HepG2 (cell line): ENCODE data around the gene RPS25.

Experiments used
- SP2 ChIP-seq: sonication (generic); formaldehyde crosslinking; IDR thresholded peaks from 2 replicates; pipeline ENCODE4 v1.5.1; 2020; ENCODE audit warnings: mild to moderate bottlenecking, missing genetic modification reagents
- ZNF143 ChIP-seq: sonication (generic); formaldehyde crosslinking; IDR thresholded peaks from 2 replicates; pipeline ENCODE4 v1.4.0; 2020; ENCODE audit warnings: missing genetic modification reagents
- ZNF235 ChIP-seq: sonication (generic); formaldehyde crosslinking; IDR thresholded peaks from 2 replicates; pipeline ENCODE4 v1.8.1; 2023; ENCODE audit warnings: mild to moderate bottlenecking, missing genetic modification reagents, borderline replicate concordance
- ZNF263 ChIP-seq: sonication (generic); formaldehyde crosslinking; IDR thresholded peaks from 2 replicates; pipeline ENCODE4 v1.4.0; 2020; ENCODE audit warnings: missing genetic modification reagents
- TF ChIP-seq, protein P1 (sequence below): sonication (generic); formaldehyde crosslinking; IDR thresholded peaks from 2 replicates; pipeline ENCODE4 v1.4.0; 2020; ENCODE audit warnings: low read depth, mild to moderate bottlenecking, missing genetic modification reagents
- TF ChIP-seq, protein P2 (sequence below): sonication (generic); formaldehyde crosslinking; IDR thresholded peaks from 2 replicates; pipeline ENCODE4 v1.4.0; 2020; ENCODE audit warnings: missing genetic modification reagents
- TF ChIP-seq, protein P3 (sequence below): sonication (generic); formaldehyde crosslinking; IDR thresholded peaks from 2 replicates; pipeline ENCODE4 v1.5.0; 2020; ENCODE audit warnings: mild to moderate bottlenecking, missing genetic modification reagents, moderate library complexity

DNA sequence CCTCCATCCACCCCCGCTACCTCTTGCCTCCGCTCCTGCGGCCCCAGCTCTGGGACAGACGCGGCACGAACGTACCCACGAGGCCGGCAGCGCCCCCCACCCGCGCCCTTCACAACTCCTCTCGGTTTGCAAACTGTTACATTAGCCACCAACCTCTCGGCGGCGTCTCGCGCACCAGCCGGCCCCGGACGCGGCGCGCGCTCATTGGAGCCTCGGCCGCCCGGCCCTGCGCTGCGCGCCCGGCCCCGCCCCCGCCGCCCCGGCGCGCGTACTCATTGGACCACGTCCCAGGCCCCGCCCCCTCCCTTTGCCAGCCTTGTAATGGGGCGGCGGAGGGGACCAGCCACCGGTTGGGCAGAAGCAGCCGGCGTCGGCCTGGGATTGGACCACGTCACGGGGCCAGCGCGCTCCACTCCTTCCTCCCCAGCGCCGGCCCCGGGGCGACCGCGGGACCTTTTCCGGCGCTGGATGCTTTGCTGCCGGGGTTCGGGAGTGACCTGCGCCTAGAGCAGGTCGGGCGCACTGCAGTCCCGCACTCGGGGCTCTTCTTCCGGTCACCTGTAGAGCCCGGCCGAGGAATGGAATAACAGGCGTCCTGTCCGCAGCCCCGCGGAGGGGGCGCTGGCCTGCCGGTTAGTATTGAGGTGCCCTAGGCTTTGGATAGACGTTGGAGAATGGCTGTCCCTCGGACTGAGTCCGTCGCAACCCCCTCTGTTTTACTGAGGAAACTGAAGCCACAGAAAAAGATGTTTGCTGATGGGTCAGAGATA is 39.0 kb upstream of the RPS25 start, which contains the start of gene HYOU1:
- TF ChIP-seq SP2 (CRISPR knock-in tag): peak; percentile 74
- TF ChIP-seq, protein P1, sequence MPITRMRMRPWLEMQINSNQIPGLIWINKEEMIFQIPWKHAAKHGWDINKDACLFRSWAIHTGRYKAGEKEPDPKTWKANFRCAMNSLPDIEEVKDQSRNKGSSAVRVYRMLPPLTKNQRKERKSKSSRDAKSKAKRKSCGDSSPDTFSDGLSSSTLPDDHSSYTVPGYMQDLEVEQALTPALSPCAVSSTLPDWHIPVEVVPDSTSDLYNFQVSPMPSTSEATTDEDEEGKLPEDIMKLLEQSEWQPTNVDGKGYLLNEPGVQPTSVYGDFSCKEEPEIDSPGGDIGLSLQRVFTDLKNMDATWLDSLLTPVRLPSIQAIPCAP (CRISPR knock-in tag): no peak
- TF ChIP-seq ZNF235 (CRISPR knock-in tag): no peak
- TF ChIP-seq, protein P2, sequence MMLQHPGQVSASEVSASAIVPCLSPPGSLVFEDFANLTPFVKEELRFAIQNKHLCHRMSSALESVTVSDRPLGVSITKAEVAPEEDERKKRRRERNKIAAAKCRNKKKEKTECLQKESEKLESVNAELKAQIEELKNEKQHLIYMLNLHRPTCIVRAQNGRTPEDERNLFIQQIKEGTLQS (CRISPR knock-in tag): no peak
- peak; percentile 51; the same call in 1 of the 2 replicates for TF ChIP-seq ZNF263
- TF ChIP-seq ZNF143: no peak
- TF ChIP-seq, protein P3, sequence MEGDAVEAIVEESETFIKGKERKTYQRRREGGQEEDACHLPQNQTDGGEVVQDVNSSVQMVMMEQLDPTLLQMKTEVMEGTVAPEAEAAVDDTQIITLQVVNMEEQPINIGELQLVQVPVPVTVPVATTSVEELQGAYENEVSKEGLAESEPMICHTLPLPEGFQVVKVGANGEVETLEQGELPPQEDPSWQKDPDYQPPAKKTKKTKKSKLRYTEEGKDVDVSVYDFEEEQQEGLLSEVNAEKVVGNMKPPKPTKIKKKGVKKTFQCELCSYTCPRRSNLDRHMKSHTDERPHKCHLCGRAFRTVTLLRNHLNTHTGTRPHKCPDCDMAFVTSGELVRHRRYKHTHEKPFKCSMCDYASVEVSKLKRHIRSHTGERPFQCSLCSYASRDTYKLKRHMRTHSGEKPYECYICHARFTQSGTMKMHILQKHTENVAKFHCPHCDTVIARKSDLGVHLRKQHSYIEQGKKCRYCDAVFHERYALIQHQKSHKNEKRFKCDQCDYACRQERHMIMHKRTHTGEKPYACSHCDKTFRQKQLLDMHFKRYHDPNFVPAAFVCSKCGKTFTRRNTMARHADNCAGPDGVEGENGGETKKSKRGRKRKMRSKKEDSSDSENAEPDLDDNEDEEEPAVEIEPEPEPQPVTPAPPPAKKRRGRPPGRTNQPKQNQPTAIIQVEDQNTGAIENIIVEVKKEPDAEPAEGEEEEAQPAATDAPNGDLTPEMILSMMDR (CRISPR knock-in tag): peak; percentile 51; the same call in 1 of the 2 replicates
